ENCODE measurements around the gene TTC23. TPM values are rescaled to one million over a fixed set of nuclear protein-coding genes. Genes with fewer than 3 reads are reported as not detected.

TTC23 gene
- polyA plus RNA-seq, 1 donor (not counting 4 experiments of a cell fraction or from before 2014, with no cell fraction given): 6.7 TPM

DNA sequence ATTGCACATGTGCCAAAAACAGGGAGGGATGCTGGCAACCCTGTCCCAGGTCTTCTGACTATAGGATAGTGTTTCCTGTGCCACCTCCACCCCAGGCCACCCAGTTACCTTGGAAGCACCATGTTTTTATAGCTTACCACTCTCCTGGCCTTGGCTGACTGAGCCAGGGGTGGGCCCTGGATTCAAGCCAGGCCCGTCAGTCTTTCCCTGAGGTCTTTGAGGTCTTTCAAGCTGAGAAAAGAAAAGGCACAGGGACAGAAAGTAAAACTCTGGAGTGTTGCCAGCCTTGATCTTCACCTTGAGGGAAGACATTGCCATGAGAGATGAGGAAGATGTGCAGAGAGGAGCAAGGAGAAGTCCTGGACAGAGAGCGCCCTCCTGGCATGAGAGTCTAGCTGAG, 98.2 kb downstream of the TTC23 start:
- Histone ChIP-seq H3K27ac (ENCODE audit: control insufficient read depth, insufficient read depth, low read length) (no peak overlapping the region), H4K20me1 (ENCODE audit: control insufficient read depth, extremely low read depth, insufficient read depth, low read length) (no peaks in the 10 kb centered on the region), H2AFZ (ENCODE audit: control insufficient read depth, low read length) (no peak overlapping the region), H3K36me3 (ENCODE audit: control insufficient read depth in 2 of 2, extremely low read depth in 1 of 2, insufficient read depth in 2 of 2, low read length in 2 of 2) (peaks cover 3 to 5% of the 10 kb centered on the region in 2 experiments), H3K9me3 (ENCODE audit: control insufficient read depth, low read depth, low read length) (no peaks in the 10 kb centered on the region), H3K4me1 (ENCODE audit: control insufficient read depth, extremely low read depth, insufficient read depth, low read length) (no peaks in the 10 kb centered on the region), H3K9me1 (ENCODE audit: control insufficient read depth, extremely low read depth, insufficient read depth, low read length) (no peaks in the 10 kb centered on the region), H3K27me3 (ENCODE audit: control insufficient read depth, extremely low read depth, insufficient read depth, low read length) (no peaks in the 10 kb centered on the region), H3K9ac (ENCODE audit: control insufficient read depth, extremely low read depth, insufficient read depth, low read length) (no peak overlapping the region), H3K79me2 (ENCODE audit: control insufficient read depth, insufficient read depth, low read length) (no peaks in the 10 kb centered on the region), H3K4me3 (ENCODE audit: control insufficient read depth in 2 of 3, extremely low read depth in 1 of 3, insufficient read depth in 2 of 3, low read depth in 1 of 3, low read length in 3 of 3) (no peak overlapping the region), H3K4me2 (ENCODE audit: control insufficient read depth, extremely low read depth, insufficient read depth, low read depth, low read length) (no peak overlapping the region)
- dilution Hi-C loops (cut with MboI; ENCODE audit: extremely low pct_ligation_motif_present, low sequenced_read_pairs): no loop called here
- TF ChIP-seq EZH2 (IDR thresholded peaks at IDR 0.05; ENCODE audit: low read length): no peak
- TF ChIP-seq, protein P1, sequence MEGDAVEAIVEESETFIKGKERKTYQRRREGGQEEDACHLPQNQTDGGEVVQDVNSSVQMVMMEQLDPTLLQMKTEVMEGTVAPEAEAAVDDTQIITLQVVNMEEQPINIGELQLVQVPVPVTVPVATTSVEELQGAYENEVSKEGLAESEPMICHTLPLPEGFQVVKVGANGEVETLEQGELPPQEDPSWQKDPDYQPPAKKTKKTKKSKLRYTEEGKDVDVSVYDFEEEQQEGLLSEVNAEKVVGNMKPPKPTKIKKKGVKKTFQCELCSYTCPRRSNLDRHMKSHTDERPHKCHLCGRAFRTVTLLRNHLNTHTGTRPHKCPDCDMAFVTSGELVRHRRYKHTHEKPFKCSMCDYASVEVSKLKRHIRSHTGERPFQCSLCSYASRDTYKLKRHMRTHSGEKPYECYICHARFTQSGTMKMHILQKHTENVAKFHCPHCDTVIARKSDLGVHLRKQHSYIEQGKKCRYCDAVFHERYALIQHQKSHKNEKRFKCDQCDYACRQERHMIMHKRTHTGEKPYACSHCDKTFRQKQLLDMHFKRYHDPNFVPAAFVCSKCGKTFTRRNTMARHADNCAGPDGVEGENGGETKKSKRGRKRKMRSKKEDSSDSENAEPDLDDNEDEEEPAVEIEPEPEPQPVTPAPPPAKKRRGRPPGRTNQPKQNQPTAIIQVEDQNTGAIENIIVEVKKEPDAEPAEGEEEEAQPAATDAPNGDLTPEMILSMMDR (optimal IDR thresholded peaks at IDR 0.05 in 1 of 3, IDR thresholded peaks at IDR 0.05 in 1 of 3, conservative IDR thresholded peaks at IDR 0.05 in 1 of 3; ENCODE audit: extremely low read depth in 1 of 3, insufficient read depth in 2 of 3, low read length in 3 of 3): no peak
- no peak for FAIRE-seq
- DNase-seq (ENCODE audit: low read depth, low spot score): no peak

- no peak overlapping the region for H3K9ac ChIP-seq (ENCODE audit: control insufficient read depth, extremely low read depth, insufficient read depth, low read length)
- no peaks in the 10 kb centered on the region for H3K27me3 ChIP-seq (ENCODE audit: control insufficient read depth, extremely low read depth, insufficient read depth, low read length)
- H3K4me1 ChIP-seq (ENCODE audit: control insufficient read depth, extremely low read depth, insufficient read depth, low read length): no peaks in the 10 kb centered on the region
- no peak for FAIRE-seq
- no peaks in the 10 kb centered on the region for H3K79me2 ChIP-seq (ENCODE audit: control insufficient read depth, insufficient read depth, low read length)
- no peak for DNase-seq (ENCODE audit: low read depth, low spot score)
- no peak overlapping the region for H2AFZ ChIP-seq (ENCODE audit: control insufficient read depth, low read length)
- no peak for TF ChIP-seq EZH2 (IDR thresholded peaks at IDR 0.05; ENCODE audit: low read length)
- TF ChIP-seq, protein P1 (optimal IDR thresholded peaks at IDR 0.05 in 1 of 3, IDR thresholded peaks at IDR 0.05 in 1 of 3, conservative IDR thresholded peaks at IDR 0.05 in 1 of 3; ENCODE audit: extremely low read depth in 1 of 3, insufficient read depth in 2 of 3, low read length in 3 of 3): no peak
- no peak overlapping the region for H3K4me2 ChIP-seq (ENCODE audit: control insufficient read depth, extremely low read depth, insufficient read depth, low read depth, low read length)
- H3K4me3 ChIP-seq (ENCODE audit: control insufficient read depth in 2 of 3, extremely low read depth in 1 of 3, insufficient read depth in 2 of 3, low read depth in 1 of 3, low read length in 3 of 3): no peak overlapping the region
- H3K27ac ChIP-seq (ENCODE audit: control insufficient read depth, insufficient read depth, low read length): no peak overlapping the region
- no peaks in the 10 kb centered on the region for H3K9me1 ChIP-seq (ENCODE audit: control insufficient read depth, extremely low read depth, insufficient read depth, low read length)
- H3K9me3 ChIP-seq (ENCODE audit: control insufficient read depth, low read depth, low read length): no peaks in the 10 kb centered on the region
- dilution Hi-C loops (cut with MboI; ENCODE audit: extremely low pct_ligation_motif_present, low sequenced_read_pairs): no loop called here
- H3K36me3 ChIP-seq (ENCODE audit: control insufficient read depth in 2 of 2, extremely low read depth in 1 of 2, insufficient read depth in 2 of 2, low read length in 2 of 2): peaks cover 3 to 5% of the 10 kb centered on the region in 2 experiments
- no peaks in the 10 kb centered on the region for H4K20me1 ChIP-seq (ENCODE audit: control insufficient read depth, extremely low read depth, insufficient read depth, low read length)
These were observed 100.0 kb downstream of the TTC23 start for GRCh38 chr15:99149366-99149765.
